Neural cell (in vitro differentiated cells): Measurements from ENCODE around the gene ATP6AP1. TPM values are rescaled to one million over a fixed set of nuclear protein-coding genes. Genes with fewer than 3 reads are reported as not detected.

Experiments used
- H2AFZ ChIP-seq: fragments of 200-600, 300-800 bp; sonication (generic), shearing (Covaris generic); 2 replicates; pipeline ENCODE4 v1.6.0; 2014; ENCODE audit warnings: low read depth, mild to moderate bottlenecking, antibody characterized with exemption, low read length, moderate library complexity
- H3F3A ChIP-seq: fragments of 200-600 bp; shearing (Covaris generic); 2 replicates; pipeline ENCODE4 v1.6.1; 2016; ENCODE audit warnings: mild to moderate bottlenecking, moderate library complexity, mixed read lengths, antibody characterized with exemption, low read length; ENCODE audit not compliant: insufficient read depth, poor library complexity, severe bottlenecking
- H3K27ac ChIP-seq: fragments of 200-600, 300-800 bp; sonication (generic), shearing (Covaris generic); 2 replicates; pipeline ENCODE4 v1.5.1; 2014; ENCODE audit warnings: mild to moderate bottlenecking, low read length, moderate library complexity
- H3K27me3 ChIP-seq: fragments of 300-800, 200-600 bp; sonication (generic), shearing (Covaris generic); 2 replicates; pipeline ENCODE4 v1.6.0; 2014; ENCODE audit warnings: mild to moderate bottlenecking, low read depth, low read length, moderate library complexity; ENCODE audit not compliant: insufficient read depth
- H3K36me3 ChIP-seq: fragments of 300-800, 200-600 bp; sonication (generic), shearing (Covaris generic); 2 replicates; pipeline ENCODE4 v1.5.1; 2014; ENCODE audit warnings: mild to moderate bottlenecking, antibody characterized with exemption, low read length, moderate library complexity; ENCODE audit not compliant: insufficient read depth
- H3K4me2 ChIP-seq: fragments of 300-800, 200-600 bp; sonication (generic), shearing (Covaris generic); 2 replicates; pipeline ENCODE4 v1.6.0; 2014; ENCODE audit warnings: mild to moderate bottlenecking, low read length
- H3K4me3 ChIP-seq: fragments of 300-800, 200-600 bp; sonication (generic), shearing (Covaris generic); 2 replicates; pipeline ENCODE4 v1.5.1; 2014; ENCODE audit warnings: mild to moderate bottlenecking, low read length, moderate library complexity
- H3K79me2 ChIP-seq: fragments of 200-600 bp; shearing (Covaris generic); replicated peaks from 2 replicates; pipeline ENCODE4 v1.6.0; 2014; ENCODE audit warnings: mild to moderate bottlenecking, low read length, moderate library complexity; ENCODE audit not compliant: insufficient read depth
- H3K9ac ChIP-seq: fragments of 300-800, 200-600 bp; sonication (generic), shearing (Covaris generic); 2 replicates; pipeline ENCODE4 v1.6.1; 2016; ENCODE audit warnings: mild to moderate bottlenecking, low read length, mixed read lengths
- H3K9me2 ChIP-seq: fragments of 200-600 bp; shearing (Covaris generic); 2 replicates; pipeline ENCODE4 v1.6.1; 2016; ENCODE audit warnings: mild to moderate bottlenecking, low read length, mixed read lengths; ENCODE audit not compliant: insufficient read depth
- H3K9me3 ChIP-seq: fragments of 200-600, 300-800 bp; sonication (generic), shearing (Covaris generic); 2 replicates; pipeline ENCODE4 v1.6.1; 2016; ENCODE audit warnings: mild to moderate bottlenecking, mixed run types, low read length, moderate library complexity, mixed read lengths
- H4K20me1 ChIP-seq: fragments of 200-600 bp; shearing (Covaris generic); 2 replicates; pipeline ENCODE4 v1.6.1; 2016; ENCODE audit warnings: mild to moderate bottlenecking, mixed run types; ENCODE audit not compliant: insufficient read depth
- CTCF ChIP-seq: fragments of 450-650 bp; IDR thresholded peaks from 2 replicates; pipeline ENCODE4 v1.5.1; 2014; ENCODE audit warnings: antibody characterized with exemption, mild to moderate bottlenecking, moderate library complexity; ENCODE audit not compliant: poor library complexity, severe bottlenecking
- EP300 ChIP-seq: fragments of 450-650 bp; conservative IDR thresholded peaks from 2 replicates; pipeline ENCODE4 v1.6.1; 2014; ENCODE audit warnings: antibody characterized with exemption, mild to moderate bottlenecking, moderate library complexity; ENCODE audit not compliant: poor library complexity, severe bottlenecking
- EZH2 ChIP-seq: fragments of 200-600, 300-800 bp; shearing (Covaris generic), sonication (generic); IDR thresholded peaks from 2 replicates; pipeline ENCODE4 v1.6.1; 2014; ENCODE audit warnings: antibody characterized with exemption, low read length, borderline replicate concordance, mild to moderate bottlenecking; ENCODE audit not compliant: insufficient read depth, poor library complexity, severe bottlenecking
- MXI1 ChIP-seq: fragments of 450-650 bp; conservative IDR thresholded peaks from 2 replicates; pipeline ENCODE4 v1.6.1; 2014; ENCODE audit warnings: antibody characterized with exemption, mild to moderate bottlenecking; ENCODE audit not compliant: poor library complexity, severe bottlenecking
- POLR2AphosphoS5 ChIP-seq: IDR thresholded peaks from 2 replicates; pipeline ENCODE4 v1.6.1; 2012
- RAD21 ChIP-seq: fragments of 450-650 bp; conservative IDR thresholded peaks from 2 replicates; pipeline ENCODE4 v1.6.1; 2014; ENCODE audit warnings: antibody characterized with exemption, mild to moderate bottlenecking, moderate library complexity
- SMC3 ChIP-seq: fragments of 450-650 bp; conservative IDR thresholded peaks from 2 replicates; pipeline ENCODE4 v1.6.1; 2014; ENCODE audit warnings: antibody characterized with exemption, mild to moderate bottlenecking, moderate library complexity; ENCODE audit not compliant: poor library complexity
- TAF1 ChIP-seq: IDR thresholded peaks from 2 replicates; pipeline ENCODE4 v1.6.1; 2012; ENCODE audit warnings: low read depth
- polyA plus RNA-seq: library from polyadenylated mRNA; depleted of rRNA; stranded (reverse); fragments of >200 nt; gene quantifications from 2 replicates; pipeline ENCODE4 v1.2.3, GENCODE V29; 2014
- TF ChIP-seq, protein P1 (sequence below): IDR thresholded peaks from 2 replicates; pipeline ENCODE4 v1.6.1; 2012; ENCODE audit warnings: borderline replicate concordance

Gene ATP6AP1
- polyA plus RNA-seq, 1 donor from 2014 or later: 126 TPM

DNA sequence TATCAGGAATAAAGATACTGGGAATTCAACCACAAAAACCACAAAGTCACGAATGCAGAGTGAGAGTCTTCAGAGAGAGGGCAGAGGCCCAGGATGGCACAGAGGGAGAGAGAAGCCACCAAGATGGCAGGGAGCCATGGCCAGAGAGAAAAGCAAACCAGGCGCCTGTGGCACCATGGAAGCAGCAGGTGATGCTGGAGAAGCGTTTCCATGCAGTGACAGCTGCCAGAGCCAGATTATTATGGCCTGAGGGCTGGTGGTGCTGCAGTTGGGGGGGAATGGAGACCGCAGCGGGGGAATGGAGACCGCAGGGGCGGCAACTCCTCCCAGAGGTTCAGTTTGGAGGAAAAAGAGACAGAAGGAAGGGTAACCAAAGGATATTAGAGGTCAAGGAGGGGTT is 11.3 kb upstream of the ATP6AP1 start:
- no peak overlapping the region for H3K9ac ChIP-seq
- no peaks in the 10 kb centered on the region for H3K9me3 ChIP-seq
- no peak overlapping the region for H3K27ac ChIP-seq
- H2AFZ ChIP-seq: no peak overlapping the region
- TF ChIP-seq POLR2AphosphoS5: no peak
- TF ChIP-seq TAF1: no peak
- no peak for TF ChIP-seq SMC3
- no peak for TF ChIP-seq CTCF
- no peak for TF ChIP-seq EZH2
- no peaks in the 10 kb centered on the region for H3K9me2 ChIP-seq
- H4K20me1 ChIP-seq: no peaks in the 10 kb centered on the region
- no peaks in the 10 kb centered on the region for H3K36me3 ChIP-seq
- no peaks in the 10 kb centered on the region for H3K27me3 ChIP-seq
- no peak overlapping the region for H3K4me2 ChIP-seq
- H3K4me3 ChIP-seq: no peak overlapping the region
- no peaks in the 10 kb centered on the region for H3F3A ChIP-seq
- H3K79me2 ChIP-seq: no peaks in the 10 kb centered on the region

DNA sequence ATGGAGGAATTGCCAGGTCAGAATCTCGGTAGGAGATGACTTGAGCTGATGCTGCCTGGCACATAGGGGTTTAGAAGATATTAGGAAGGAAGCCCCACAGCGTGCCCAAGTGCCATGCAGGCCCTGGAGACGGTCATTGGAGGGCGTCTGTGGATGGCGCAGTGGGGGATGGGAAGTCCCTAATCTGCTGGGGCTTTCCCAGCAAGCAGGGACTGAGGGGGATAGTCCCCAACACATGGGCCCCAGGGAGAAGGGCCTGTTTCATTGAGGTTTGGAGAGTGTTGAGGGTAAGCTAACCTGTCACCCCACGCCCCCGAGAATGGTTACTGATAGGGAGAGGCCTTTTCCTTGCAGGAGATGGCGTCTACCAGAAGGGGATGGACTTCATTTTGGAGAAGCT is 9.3 kb upstream of the ATP6AP1 start:
- Histone ChIP-seq H3K9ac (no peak overlapping the region), H3K79me2 (no peaks in the 10 kb centered on the region), H4K20me1 (no peaks in the 10 kb centered on the region), H3K27me3 (no peaks in the 10 kb centered on the region), H3K9me3 (no peaks in the 10 kb centered on the region), H2AFZ (no peak overlapping the region), H3F3A (no peaks in the 10 kb centered on the region), H3K9me2 (no peaks in the 10 kb centered on the region), H3K4me3 (no peak overlapping the region), H3K4me2 (no peak overlapping the region), H3K27ac (no peak overlapping the region), H3K36me3 (no peaks in the 10 kb centered on the region)
- TF ChIP-seq TAF1 (no peak), POLR2AphosphoS5 (no peak)

DNA sequence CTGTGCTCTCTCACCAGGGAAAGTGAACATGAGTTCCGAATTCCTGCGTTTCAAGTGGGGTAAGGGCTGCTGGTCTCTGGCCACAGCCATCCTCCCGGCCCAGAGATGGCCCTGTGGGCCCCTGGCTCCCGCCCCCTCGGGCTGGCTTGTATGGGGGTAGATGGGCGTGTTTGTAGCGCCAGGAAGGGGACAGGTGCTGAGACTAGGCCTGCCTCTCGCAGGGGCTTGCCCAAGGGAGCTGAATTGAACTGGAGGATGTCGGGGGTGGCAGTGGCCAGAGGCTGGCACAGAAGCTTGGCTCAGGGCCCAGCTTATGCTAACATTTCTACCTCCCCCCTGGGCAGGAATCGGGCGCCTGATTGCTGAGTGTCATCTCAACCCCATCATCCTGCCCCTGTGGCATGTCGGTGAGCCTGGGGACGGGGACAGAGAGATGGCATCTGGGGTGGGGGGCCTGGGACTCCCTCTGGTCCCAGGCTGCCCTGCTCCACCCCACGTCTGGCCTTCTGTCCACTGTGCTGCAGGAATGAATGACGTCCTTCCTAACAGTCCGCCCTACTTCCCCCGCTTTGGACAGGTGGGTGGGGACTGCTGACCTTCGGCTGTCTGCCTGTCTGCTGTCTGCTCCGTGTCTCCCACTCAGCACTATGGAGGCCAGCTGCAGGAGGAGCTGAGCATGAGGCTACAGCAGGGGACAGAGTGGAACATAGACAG is 8.6 kb upstream of the ATP6AP1 start:
- H3K9ac ChIP-seq: no peak overlapping the region

More for the DNA sequence above, 8.6 kb upstream of the ATP6AP1 start:
- Histone ChIP-seq H3K9me2 (no peaks in the 10 kb centered on the region), H3K79me2 (no peaks in the 10 kb centered on the region), H3K27ac (no peak overlapping the region), H3K4me2 (no peak overlapping the region), H3K27me3 (no peaks in the 10 kb centered on the region), H3F3A (no peaks in the 10 kb centered on the region), H3K36me3 (no peaks in the 10 kb centered on the region), H3K9me3 (no peaks in the 10 kb centered on the region), H2AFZ (no peak overlapping the region), H4K20me1 (no peaks in the 10 kb centered on the region), H3K4me3 (no peak overlapping the region)
- no peak for TF ChIP-seq EZH2
- TF ChIP-seq, protein P1, sequence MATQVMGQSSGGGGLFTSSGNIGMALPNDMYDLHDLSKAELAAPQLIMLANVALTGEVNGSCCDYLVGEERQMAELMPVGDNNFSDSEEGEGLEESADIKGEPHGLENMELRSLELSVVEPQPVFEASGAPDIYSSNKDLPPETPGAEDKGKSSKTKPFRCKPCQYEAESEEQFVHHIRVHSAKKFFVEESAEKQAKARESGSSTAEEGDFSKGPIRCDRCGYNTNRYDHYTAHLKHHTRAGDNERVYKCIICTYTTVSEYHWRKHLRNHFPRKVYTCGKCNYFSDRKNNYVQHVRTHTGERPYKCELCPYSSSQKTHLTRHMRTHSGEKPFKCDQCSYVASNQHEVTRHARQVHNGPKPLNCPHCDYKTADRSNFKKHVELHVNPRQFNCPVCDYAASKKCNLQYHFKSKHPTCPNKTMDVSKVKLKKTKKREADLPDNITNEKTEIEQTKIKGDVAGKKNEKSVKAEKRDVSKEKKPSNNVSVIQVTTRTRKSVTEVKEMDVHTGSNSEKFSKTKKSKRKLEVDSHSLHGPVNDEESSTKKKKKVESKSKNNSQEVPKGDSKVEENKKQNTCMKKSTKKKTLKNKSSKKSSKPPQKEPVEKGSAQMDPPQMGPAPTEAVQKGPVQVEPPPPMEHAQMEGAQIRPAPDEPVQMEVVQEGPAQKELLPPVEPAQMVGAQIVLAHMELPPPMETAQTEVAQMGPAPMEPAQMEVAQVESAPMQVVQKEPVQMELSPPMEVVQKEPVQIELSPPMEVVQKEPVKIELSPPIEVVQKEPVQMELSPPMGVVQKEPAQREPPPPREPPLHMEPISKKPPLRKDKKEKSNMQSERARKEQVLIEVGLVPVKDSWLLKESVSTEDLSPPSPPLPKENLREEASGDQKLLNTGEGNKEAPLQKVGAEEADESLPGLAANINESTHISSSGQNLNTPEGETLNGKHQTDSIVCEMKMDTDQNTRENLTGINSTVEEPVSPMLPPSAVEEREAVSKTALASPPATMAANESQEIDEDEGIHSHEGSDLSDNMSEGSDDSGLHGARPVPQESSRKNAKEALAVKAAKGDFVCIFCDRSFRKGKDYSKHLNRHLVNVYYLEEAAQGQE: no peak
- TF ChIP-seq SMC3: no peak
- TF ChIP-seq CTCF: no peak
- no peak for TF ChIP-seq RAD21
- no peak for TF ChIP-seq TAF1
- TF ChIP-seq EP300: no peak
- no peak for TF ChIP-seq MXI1
- TF ChIP-seq POLR2AphosphoS5: no peak
